ENCODE results near the gene GNG2. TPM values are rescaled to one million over a fixed set of nuclear protein-coding genes. Genes with fewer than 3 reads are reported as not detected.

The GNG2 gene
- total RNA-seq, 1 experiment from 2014 or later, result 0.23 TPM

- in situ Hi-C loops (cut with HindIII; ENCODE audit: low pct_unique_long_range_greater_than_20kb, low sequenced_read_pairs) (no loop called here), intact Hi-C loops (cut with micrococcal nuclease; ENCODE audit: unreplicated experiment) (no loop called here)
- no peaks in the 10 kb centered on the region for H3K4me1 ChIP-seq (ENCODE audit: control insufficient read depth, insufficient read depth, low read length)
- no peak overlapping the region for H3K4me3 ChIP-seq (ENCODE audit: low read depth in 2 of 2, low read length in 2 of 2)
- no peak for ATAC-seq
- POLR2A ChIA-PET, result interaction anchor here (0.7 kb wide), 1 partner anchor 15 kb away, joined by 3 read pairs; no protein-coding TSS in a partner anchor
- no peaks in the 10 kb centered on the region for H3K27me3 ChIP-seq (ENCODE audit: control insufficient read depth, insufficient read depth, low read length)
- CTCF ChIA-PET, result interaction anchor here (0.6 kb wide), 1 partner anchor 224 kb away, joined by 5 read pairs; no protein-coding TSS in a partner anchor
- BruUV-seq (replicated peaks), result no TSS peak
- TF ChIP-seq POLR2AphosphoS5 (IDR thresholded peaks at IDR 0.05; ENCODE audit: low read depth, low read length) (no peak), TCF7L2 (IDR thresholded peaks at IDR 0.05; ENCODE audit: low read depth, low read length) (no peak), SIN3A (IDR thresholded peaks at IDR 0.05; ENCODE audit: borderline replicate concordance, insufficient read depth, low read depth, low read length) (no peak), CTCF (IDR thresholded peaks at IDR 0.05) (peak; percentile 57; the same call in 1 of the 2 replicates)
- no peak for DNase-seq (ENCODE audit: low read depth, low spot score)
- H3K27ac ChIP-seq (ENCODE audit: low read length), result no peak overlapping the region
- H3K9me3 ChIP-seq (ENCODE audit: control insufficient read depth, insufficient read depth, low read depth, low read length), result no peaks in the 10 kb centered on the region
- H3K36me3 ChIP-seq (ENCODE audit: control insufficient read depth, insufficient read depth, low read length), result peaks cover 42% of the 10 kb centered on the region
Measured at GRCh38 chr14:51996148-51996746, 135.8 kb downstream of the GNG2 start.

- H3K9me3 ChIP-seq (ENCODE audit: control insufficient read depth, insufficient read depth, low read depth, low read length), result no peaks in the 10 kb centered on the region
- POLR2A ChIA-PET, result no interaction called here
- no peaks in the 10 kb centered on the region for H3K27me3 ChIP-seq (ENCODE audit: control insufficient read depth, insufficient read depth, low read length)
- in situ Hi-C loops (cut with HindIII; ENCODE audit: low pct_unique_long_range_greater_than_20kb, low sequenced_read_pairs) (no loop called here), intact Hi-C loops (cut with micrococcal nuclease; ENCODE audit: unreplicated experiment) (no loop called here)
- H3K4me3 ChIP-seq (ENCODE audit: low read depth in 2 of 2, low read length in 2 of 2), result no peak overlapping the region
- ATAC-seq (no peak), DNase-seq (ENCODE audit: low read depth, low spot score) (no peak)
- no TSS peak for BruUV-seq (replicated peaks)
- TF ChIP-seq POLR2AphosphoS5 (IDR thresholded peaks at IDR 0.05; ENCODE audit: low read depth, low read length) (no peak), REST (IDR thresholded peaks at IDR 0.05; ENCODE audit: insufficient read depth in 1 of 2, low read depth in 2 of 2, low read length in 1 of 2) (no peak)
- no peaks in the 10 kb centered on the region for H3K4me1 ChIP-seq (ENCODE audit: control insufficient read depth, insufficient read depth, low read length)
- H3K27ac ChIP-seq (ENCODE audit: low read length), result no peak overlapping the region
- CTCF ChIA-PET, result no interaction called here
- H3K36me3 ChIP-seq (ENCODE audit: control insufficient read depth, insufficient read depth, low read length), result peaks cover 42% of the 10 kb centered on the region
Measured at GRCh38 chr14:51998348-51998747, 137.9 kb downstream of the GNG2 start.

- ChIA-PET CTCF (no interaction called here), POLR2A (no interaction called here)
- no peak for ATAC-seq
- Histone ChIP-seq H3K36me3 (ENCODE audit: control insufficient read depth, insufficient read depth, low read length) (peaks cover 41% of the 10 kb centered on the region), H3K4me1 (ENCODE audit: control insufficient read depth, insufficient read depth, low read length) (no peaks in the 10 kb centered on the region), H3K9me3 (ENCODE audit: control insufficient read depth, insufficient read depth, low read depth, low read length) (no peaks in the 10 kb centered on the region), H3K4me3 (ENCODE audit: low read depth in 2 of 2, low read length in 2 of 2) (no peak overlapping the region), H3K27me3 (ENCODE audit: control insufficient read depth, insufficient read depth, low read length) (no peaks in the 10 kb centered on the region), H3K27ac (ENCODE audit: low read length) (no peak overlapping the region)
- TF ChIP-seq REST (IDR thresholded peaks at IDR 0.05; ENCODE audit: insufficient read depth in 1 of 2, low read depth in 2 of 2, low read length in 1 of 2) (no peak), SIN3A (IDR thresholded peaks at IDR 0.05; ENCODE audit: borderline replicate concordance, insufficient read depth, low read depth, low read length) (no peak), POLR2AphosphoS5 (IDR thresholded peaks at IDR 0.05; ENCODE audit: low read depth, low read length) (no peak), CTCF (IDR thresholded peaks at IDR 0.05) (no peak), TCF7L2 (IDR thresholded peaks at IDR 0.05; ENCODE audit: low read depth, low read length) (no peak)
- intact Hi-C loops (cut with micrococcal nuclease; ENCODE audit: unreplicated experiment), result no loop called here
- in situ Hi-C loops (cut with HindIII; ENCODE audit: low pct_unique_long_range_greater_than_20kb, low sequenced_read_pairs), result no loop called here
- DNase-seq (ENCODE audit: low read depth, low spot score), result no peak
- BruUV-seq (replicated peaks), result no TSS peak
Measured at GRCh38 chr14:51999084-51999483, 138.7 kb downstream of the GNG2 start.

Measured in Panc1 (cell line).